HG03103 (cell line): ENCODE results near the gene PNPLA7.
"Not testable (repeated sequence)": the region's sequence is repeated elsewhere in the genome, so short reads cannot be mapped to it uniquely, and the experiment has no call there.

Experiments used
- ATAC-seq: cut with Tn5 transposase; IDR thresholded peaks from one replicate; pipeline ENCODE4 v1.9.1; 2021; ENCODE audit warnings: low read depth; ENCODE audit not compliant: unreplicated experiment

The PNPLA7 gene

DNA sequence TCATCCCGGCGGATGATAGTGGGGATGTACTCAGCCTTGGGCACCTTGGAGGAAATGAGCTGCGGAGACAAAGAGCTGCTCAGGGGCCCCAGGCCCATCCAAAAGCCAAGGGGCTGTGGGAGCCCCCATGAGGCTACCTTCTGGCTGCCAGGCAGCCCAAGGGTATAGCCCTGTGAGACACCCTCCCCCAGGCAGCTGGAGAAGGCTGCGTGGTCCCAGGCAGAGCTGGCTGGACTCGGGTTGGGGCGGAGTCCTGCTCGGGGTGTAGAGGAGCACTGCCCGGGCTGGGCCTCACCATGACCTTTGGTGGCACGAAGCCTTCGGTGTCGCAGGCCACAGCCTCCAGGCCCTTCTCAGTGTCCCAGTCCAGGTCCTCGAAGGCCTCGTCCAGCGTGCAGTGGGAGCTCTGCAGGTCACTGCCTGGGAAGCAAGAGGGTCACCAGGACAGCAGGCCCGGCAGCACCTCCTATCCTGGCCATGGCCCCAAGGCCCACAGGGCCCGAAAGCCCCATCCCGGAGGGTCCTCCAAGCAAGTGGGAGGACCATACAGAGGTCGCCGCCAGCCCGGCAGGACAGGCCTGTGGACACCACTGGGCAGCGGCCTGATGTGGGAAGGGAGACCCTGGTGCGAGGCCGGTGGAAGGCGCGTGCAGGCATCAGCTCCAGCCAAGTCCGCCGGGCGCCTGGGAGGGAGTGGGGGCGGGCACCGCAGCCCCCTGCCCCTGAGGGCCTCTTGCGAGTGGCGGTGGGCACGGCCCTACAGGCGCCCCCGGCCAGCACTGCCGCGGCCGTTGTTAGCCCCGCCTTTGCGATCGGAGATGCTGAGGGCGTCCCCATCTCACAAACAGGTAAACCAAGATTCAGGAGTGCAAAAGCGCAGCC, 97.2 kb downstream of the PNPLA7 start:
- ATAC-seq = no peak

DNA sequence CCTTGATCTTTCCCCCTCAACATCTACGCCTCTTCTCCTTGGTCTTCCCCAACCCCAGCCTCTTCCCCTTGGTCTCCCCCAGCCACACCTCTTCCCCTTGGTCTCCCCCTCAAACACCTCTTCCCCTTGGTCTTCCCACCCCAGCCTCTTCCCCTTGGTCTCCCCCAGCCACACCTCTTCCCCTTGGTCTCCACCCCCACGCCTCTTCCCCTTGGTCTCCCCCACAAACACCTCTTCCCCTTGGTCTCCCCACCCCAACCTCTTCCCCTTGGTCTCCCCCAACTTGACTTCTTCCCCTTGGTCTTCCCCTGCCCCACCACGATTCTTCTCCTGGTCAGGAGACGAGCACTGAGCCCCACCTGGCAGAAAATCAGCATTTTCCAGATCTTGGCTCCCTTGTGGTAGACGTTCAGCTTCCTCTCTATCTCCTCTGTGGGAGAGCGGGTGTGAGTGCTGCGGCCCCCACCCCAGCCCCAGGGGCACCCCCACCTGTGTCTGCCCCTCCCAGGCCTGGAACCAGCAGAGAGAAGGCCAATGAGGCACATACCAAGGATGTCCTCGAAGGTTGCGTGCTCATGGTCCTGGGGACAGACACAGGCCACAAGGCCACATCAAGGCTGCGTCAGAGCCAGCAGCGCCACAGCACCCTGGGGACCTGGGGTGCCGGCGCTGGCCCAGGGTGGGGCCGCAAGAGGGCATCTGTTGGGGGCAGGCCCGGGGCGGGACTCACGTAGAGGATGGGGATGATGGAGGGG, 98.0 kb downstream of the PNPLA7 start:
- no peak for ATAC-seq

DNA sequence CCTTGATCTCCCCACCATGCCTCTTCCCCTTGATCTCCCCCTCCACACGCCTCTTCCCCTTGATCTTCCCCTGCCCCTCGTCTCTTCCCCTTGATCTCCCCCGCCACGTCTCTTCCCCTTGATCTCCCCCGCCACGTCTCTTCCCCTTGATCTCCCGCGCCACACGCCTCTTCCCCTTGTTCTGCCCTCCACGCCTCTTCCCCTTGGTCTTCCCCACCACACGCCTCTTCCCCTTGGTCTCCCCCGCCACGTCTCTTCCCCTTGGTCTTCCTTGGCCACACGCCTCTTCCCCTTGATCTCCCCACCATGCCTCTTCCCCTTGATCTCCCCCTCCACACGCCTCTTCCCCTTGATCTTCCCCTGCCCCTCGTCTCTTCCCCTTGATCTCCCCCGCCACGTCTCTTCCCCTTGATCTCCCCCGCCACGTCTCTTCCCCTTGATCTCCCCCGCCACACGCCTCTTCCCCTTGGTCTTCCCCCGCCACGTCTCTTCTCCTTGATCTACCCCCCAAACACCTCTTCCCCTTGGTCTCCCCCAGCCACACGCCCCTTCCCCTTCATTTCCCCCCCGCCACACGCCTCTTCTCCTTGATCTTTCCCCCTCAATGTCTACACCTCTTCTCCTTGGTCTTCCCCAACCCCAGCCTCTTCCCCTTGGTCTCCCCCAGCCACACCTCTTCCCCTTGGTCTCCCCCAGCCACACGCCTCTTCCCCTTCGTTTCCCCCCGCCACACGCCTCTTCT, 98.8 kb downstream of the PNPLA7 start:
- not testable (repeated sequence) for ATAC-seq

DNA sequence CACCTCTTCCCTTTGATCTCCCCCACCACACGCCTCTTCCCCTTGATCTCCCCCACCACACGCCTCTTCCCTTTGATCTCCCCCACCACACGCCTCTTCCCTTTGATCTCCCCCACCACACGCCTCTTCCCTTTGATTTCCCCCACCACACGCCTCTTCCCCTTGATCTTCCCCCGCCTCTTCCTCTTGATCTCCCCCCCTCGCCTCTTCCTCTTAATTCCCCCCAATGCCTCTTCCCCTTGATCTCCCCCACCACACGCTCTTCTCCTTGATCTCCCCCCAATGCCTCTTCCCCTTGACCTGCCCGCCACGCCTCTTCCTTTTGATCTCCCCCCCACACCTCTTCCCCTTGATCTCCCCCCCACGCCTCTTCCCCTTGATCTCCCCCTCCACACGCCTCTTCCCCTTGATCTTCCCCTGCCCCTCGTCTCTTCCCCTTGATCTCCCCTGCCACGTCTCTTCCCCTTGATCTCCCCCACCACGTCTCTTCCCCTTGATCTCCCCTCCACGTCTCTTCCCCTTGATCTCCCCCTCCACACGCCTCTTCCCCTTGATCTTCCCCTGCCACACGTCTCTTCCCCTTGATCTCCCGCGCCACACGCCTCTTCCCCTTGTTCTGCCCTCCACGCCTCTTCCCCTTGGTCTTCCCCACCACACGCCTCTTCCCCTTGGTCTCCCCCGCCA, 99.5 kb downstream of the PNPLA7 start:
- not testable (repeated sequence) for ATAC-seq

DNA sequence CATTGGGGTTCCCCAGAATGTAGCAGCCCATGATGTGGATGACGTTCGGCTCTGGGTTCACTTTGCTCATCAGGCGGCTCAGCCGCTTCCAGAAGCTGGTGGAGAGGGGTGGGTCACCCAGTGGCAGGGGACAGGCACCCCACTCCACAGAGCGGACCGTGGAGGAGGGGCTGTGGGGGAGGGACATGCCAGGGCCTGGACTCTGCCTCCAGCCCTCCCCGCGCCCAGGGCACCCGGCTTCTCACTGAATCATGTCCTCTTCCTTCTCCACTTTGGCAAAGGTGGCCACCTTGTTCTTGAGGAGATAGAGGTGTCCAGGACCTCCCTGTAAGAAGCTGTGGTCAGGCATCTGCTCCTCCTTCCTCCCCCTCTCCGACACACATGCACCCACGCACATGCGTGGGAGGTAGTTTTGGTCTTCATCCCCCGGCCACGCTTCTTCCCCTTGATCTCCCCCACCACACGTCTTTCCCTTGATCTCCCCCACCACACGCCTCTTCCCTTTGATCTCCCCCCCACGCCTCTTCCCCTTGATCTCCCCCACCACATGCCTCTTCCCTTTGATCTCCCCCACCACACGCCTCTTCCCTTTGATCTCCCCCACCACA, 100.2 kb downstream of the PNPLA7 start:
- no peak for ATAC-seq

DNA sequence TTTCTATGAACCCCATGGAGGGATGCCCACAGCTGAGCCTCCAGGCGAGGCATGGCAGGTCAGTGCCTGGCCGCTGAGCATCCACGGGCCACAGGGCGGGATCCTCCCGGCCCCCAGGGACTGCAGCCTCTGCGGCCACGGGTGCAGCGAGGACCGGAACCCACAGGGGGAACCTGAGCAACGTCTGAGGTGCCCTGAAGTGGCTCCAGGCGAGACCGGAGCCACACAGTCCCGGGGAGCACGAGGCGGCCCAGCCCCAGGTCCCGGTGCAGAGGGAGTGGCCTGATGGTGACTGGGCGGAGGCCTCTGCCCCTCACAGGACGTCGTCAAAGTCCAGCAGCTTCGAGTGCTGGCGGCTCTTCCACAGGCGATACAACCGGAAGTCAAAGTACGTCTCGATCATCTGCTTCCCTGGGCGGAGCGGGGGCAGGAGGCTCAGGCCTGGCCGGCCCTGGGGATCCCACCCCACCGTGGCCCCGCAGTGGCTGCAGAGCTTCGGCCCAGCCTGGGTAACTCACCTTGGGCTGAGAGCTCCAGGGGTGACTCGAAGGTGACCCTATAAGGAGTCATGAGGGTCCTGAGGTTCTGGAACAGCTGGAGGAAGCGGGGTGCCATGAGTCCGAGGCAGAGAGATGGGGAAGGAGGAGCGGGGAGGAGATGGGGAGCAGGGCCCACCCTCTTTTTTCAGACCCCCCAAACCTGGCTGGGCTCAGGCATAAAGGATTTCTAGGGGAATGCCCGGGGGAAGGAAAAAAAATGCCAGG, 100.9 kb downstream of the PNPLA7 start:
- no peak for ATAC-seq

DNA sequence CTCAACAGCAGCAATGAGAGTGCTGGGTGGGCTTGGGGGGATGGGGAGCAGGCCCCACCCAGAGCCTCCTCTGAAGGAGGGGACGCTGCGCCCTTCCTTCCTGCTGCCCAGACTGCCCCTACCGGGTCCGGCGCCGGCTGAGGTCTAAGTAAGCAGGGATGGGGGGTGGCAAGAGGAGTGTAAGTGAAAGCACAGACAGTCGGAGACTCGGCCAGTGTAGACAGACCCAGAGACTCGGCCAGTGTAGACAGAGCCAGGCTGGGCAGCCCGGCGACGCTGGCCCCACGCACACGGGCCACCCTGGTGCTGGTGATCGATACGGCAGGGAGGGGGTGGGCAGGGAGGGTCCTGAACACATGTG, 101.6 kb downstream of the PNPLA7 start:
- ATAC-seq = no peak

DNA sequence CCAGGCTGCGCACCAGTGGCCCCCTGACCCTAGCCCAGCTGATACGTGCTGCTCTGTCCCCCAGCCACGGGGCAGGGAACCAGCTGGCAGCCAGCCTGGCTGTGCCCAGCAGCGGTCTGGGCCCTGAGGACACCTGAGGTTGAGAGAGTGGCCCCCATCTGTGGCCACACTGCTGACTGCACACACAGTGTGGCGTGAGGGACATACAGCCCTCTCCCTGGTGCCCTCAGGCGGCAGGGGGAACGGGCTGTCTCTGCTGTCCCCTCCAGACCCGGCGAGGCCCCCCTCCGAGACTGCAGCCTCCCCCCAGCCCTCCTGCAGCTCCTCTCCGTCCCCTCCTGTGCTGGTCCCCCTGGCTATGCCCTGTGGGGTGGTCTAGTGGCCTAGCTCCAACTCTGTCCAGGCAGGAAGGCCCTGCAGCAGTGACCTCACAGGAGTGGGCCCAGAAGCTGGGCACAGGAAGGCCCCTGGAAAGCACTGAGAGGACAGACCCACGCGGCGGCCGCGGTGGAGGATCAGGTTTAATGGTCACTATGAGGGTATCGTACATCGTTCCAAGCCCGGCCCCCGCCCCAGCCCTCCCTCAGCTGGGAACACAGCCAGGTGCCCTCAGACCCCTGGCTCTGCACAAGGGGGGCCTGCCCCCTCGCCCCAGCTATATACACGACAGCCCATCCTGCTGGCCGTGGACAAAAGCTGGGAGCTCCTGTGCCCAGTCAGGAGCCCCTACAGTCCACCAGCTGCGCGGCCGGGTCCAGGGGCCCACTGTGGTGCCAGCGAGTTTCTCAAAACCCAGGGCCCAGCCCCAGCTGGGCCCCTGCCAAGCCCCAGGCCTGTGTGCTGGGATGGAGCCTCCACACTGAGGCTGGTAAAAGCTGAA, 102.2 kb downstream of the PNPLA7 start:
- no peak for ATAC-seq

DNA sequence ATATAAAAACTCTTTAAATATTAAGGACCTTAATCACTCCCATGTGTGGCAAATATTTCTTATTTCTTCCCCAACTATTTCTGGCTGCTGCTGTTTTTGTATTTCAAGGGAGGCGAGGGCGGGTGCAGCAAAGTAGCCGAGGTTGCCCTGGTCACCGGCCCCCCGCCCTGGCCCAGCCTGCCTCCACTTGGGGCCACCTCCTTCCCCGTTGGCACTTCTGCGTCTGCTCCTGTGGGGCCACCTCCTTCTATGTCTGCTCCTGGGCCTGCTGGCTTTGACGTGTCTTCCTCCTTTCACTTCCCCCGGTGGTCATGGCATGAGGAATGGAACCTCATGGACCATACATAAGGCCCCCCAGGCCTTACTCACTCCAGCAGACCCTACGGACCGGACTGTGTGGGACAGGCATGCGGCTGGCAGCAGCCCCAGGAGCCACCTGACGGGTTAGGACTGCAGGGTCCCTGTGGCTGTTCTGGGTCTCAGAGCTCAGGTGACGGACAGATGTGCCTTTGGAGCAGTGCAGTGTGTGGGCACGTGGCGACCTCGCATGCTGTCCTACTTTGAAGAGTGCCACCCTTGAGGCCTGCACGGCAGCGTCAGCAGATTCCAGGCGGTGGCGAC, 103.2 kb downstream of the PNPLA7 start:
- no peak for ATAC-seq

DNA sequence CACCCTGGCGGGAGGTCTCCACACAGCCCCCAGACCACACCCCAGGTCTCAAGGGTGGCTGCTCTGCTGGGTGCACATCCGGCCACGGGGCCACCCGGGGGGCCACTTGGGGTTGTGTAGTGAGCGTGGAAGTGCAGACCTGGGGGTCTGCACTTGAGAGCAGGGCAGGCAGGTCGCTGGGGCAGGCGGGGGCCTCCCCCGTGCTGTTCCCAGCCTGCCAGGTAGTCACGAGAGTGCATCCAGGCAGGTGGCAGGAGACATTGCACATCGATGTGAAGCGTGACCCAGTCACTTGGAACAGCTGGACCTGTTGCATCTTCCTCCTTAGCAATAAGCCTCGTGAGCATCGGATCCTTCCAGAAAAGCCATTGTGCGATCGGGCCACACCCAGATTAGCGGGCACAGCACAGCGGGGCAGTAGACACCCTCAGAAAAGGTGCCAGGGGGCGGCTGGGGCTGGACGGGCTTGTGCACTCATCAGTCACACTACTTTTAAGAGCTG, 104.2 kb downstream of the PNPLA7 start:
- no peak for ATAC-seq

DNA sequence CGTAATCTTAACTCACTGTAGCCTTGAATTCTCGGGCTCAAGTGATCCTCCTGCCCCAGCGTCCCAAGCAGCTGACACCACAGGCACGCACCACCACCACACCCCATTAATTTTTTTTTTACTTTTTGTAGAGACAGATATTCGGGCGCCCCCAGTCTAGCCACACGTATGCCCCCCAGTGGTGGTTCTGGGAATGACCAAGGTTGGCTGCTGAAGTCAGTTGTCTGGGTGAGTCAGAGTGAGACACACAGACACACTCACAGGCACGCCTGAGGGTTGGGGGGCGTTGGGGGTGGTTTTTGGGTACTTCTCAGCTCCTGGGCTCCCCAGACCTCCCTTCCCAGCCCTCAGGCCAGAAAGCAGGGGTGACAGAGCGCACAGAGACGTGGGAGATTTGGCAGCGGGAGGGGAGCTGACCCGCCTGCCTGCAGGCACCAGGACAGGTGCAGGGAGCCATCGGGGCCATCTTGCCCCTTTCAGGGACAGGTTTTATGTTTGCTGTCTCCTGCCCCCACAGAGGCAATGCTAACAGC, 104.9 kb downstream of the PNPLA7 start:
- ATAC-seq = no peak

DNA sequence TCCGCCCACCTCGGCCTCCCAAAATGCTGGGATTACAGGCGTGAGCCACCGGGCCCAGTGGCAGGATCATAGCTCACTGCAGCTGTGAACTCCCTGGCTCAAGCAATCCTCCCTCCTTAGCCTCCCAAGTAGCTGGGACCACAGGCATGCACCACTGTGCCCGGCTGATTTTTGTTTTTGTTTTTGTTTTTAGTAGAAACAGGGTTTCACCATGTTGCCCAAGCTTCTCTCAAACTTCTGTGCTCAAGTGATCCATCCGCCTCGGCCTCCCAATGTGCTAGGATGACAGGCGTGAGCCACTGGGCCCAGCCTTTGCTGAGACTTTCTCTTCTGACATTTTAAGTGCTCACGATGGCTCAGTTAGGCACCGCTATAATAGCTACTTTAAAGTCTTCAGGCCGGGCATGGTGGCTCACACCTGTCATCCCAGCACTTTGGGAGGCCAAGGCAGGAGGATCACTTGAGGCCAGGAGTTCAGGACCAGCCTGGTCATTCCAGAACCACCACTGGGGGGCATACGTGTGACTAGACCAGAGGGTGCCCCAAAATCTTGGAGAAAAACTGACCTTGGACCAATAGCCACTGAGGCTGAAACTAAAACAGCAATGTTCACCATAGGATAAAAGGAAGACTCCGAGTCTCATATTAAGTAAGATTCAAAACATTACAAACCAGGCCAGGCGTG, 106.0 kb downstream of the PNPLA7 start:
- no peak for ATAC-seq

DNA sequence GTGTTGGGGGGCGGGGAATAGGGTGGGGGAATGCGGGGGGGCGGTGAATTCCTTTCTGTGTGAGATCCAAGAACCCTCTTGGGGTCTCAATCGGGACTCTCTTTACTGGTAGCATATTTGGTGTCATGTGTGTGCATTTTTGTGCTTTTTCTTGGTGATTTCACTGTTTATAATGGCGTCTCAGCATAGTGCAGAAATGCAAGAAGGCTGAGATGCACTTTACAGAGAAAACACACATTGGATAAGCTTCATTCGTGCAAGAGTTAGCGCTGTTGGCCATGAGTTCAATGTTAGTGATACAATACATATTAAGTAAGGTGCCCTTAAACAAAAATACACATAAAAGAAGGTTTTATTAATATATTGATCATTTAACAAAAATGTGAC, 108.3 kb downstream of the PNPLA7 start:
- no peak for ATAC-seq

DNA sequence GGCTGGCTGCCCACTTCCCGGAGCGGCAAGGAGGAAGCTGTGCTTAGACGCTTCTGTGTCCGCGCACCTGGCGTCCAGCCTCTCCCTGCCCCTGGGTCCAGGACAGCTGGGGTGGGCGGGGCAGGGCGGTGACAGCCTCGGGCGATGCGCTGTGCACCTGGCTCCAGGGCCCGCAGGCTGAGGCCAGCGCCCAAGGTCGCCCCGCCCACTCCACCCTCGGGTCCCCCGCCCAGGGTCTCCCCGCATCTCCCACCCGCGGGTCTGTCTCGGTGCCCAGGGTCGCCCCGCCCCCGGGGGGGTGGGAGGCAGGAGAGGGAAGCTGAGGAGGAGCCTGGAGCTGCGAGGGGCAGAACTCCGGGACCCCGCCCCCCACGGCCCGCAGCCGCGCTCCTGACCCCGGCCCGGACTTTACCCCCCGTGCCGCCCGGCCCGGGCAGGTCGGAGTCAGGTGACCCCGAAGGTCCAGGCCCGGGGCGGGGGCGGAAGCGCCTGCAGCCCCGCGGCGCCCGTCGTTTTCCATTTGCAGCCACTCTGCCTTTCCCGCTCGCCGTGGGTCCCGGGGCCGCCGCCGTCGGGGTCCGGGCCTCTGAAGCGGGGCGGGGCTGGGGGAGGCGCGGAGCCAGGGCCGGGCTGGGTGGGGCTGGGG, 108.8 kb downstream of the PNPLA7 start, which contains the start of gene ENTPD8:
ENTPD8 (minus strand) TSS at position 69 of the 646 bp plus-strand sequence. CDS start 3,072 bp downstream, outside the sequence.
- ATAC-seq = no peak

DNA sequence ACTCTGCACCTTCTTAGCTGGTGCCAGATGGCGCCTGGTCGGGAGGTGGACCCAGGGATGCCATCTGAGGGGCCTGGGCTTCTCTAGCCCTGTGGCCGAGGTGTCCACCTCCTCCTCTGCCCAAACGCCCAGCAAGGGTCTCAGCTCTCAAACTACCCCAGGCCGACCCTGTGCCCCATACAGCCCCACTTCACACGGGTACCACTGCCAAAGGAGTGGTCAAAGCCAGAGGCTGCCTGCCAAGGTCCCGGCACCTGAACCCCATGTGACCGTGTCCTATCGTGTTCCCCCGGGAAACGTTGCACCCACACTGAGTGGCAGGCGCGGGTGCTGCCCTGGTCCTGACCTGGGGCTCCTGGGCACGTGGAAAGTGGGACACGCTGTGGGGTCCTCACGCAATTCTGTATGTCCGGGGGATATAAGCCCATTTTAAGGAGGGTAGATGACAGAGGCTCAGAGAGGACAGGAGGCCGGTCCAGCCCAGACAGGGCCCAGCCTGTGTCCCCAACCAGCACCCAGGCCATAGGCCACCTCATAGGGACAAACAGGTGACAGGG, 111.0 kb downstream of the PNPLA7 start:
- no peak for ATAC-seq

DNA sequence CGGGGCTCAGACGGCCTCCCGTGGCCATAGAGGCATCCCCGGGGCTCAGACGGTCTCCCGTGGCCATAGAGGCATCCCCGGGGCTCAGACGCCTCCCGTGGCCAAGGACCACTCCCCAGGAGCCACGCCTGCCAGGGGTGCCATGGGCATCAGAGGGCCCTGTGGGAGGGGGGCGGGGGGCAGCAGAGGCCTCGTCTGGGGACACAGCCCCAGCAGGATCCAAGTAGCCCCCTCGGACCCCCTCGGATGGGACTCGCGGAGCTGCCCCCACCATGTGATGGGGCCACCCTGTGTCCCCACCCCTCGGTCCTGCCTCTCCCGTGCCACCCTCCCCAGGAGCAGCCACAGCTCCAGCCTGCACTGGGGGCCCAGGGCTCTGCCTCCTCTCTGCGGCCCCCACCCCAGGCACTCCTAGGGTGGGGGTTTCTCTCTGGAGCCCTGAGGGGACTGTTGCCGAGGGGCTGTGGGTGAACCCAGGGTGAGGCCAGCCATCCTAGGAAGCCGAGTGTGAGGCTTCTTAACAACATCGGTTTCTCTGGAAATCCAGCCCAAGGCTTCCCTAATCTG, 111.5 kb downstream of the PNPLA7 start:
- no peak for ATAC-seq
